Measurements from ENCODE around the gene TRMU. TPM values are rescaled to one million over a fixed set of nuclear protein-coding genes. Genes with fewer than 3 reads are reported as not detected.

Gene TRMU
- polyA plus RNA-seq, 1 donor (not counting 4 experiments of a cell fraction or from before 2014, with no cell fraction given) = 33.6 TPM

DNA sequence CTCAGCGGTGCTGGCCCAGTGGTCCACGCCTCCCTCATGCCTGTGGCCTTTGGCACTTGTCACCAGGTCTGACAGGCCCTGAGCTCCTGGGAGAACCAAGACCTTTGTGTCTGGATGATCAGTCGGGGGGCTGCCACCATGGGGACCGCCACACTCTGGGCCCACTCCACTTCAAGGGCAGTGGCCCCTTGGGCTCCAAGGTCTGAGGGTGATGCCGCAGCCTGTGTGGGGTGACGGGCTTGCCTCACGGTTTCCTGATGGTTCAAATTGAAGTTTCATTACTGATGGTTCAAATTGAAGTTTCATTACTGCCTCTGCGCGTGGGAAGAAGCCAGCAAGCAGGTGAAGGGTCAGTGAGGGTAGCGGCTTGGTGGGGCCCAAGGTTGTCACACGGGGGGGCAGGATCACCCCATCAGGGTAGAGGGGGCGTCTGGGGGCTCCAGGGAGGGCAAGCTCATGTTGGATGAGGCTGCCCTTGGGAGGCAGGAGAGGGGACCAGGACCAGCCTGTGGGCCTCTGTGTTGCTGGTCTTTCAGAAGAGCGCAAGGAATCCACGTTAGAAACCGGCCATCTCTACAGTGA, 27.5 kb downstream of the TRMU start:
- no peak overlapping the region for H3K9ac ChIP-seq (ENCODE audit: control insufficient read depth, extremely low read depth, insufficient read depth, low read length)
- H3K9me1 ChIP-seq (ENCODE audit: control insufficient read depth, extremely low read depth, insufficient read depth, low read length) = no peaks in the 10 kb centered on the region
- H3K4me3 ChIP-seq (ENCODE audit: control insufficient read depth in 2 of 3, extremely low read depth in 1 of 3, insufficient read depth in 2 of 3, low read depth in 1 of 3, low read length in 3 of 3) = no peak overlapping the region
- no peaks in the 10 kb centered on the region for H3K27me3 ChIP-seq (ENCODE audit: control insufficient read depth, extremely low read depth, insufficient read depth, low read length)
- H3K27ac ChIP-seq (ENCODE audit: control insufficient read depth, insufficient read depth, low read length) = no peak overlapping the region
- peaks cover 20 to 35% of the 10 kb centered on the region in 2 experiments for H3K36me3 ChIP-seq (ENCODE audit: control insufficient read depth in 2 of 2, extremely low read depth in 1 of 2, insufficient read depth in 2 of 2, low read length in 2 of 2)
- no peak overlapping the region for H3K4me2 ChIP-seq (ENCODE audit: control insufficient read depth, extremely low read depth, insufficient read depth, low read depth, low read length)
- peaks cover 3% of the 10 kb centered on the region for H3K4me1 ChIP-seq (ENCODE audit: control insufficient read depth, extremely low read depth, insufficient read depth, low read length)
- no peak for DNase-seq (ENCODE audit: low read depth, low spot score)
- H3K79me2 ChIP-seq (ENCODE audit: control insufficient read depth, insufficient read depth, low read length) = no peaks in the 10 kb centered on the region
- H3K9me3 ChIP-seq (ENCODE audit: control insufficient read depth, low read depth, low read length) = no peaks in the 10 kb centered on the region
- H2AFZ ChIP-seq (ENCODE audit: control insufficient read depth, low read length) = no peak overlapping the region
- dilution Hi-C loops (cut with MboI; ENCODE audit: extremely low pct_ligation_motif_present, low sequenced_read_pairs) = no loop called here
- no peak for FAIRE-seq
- no peak for TF ChIP-seq EZH2 (IDR thresholded peaks at IDR 0.05; ENCODE audit: low read length)
- H4K20me1 ChIP-seq (ENCODE audit: control insufficient read depth, extremely low read depth, insufficient read depth, low read length) = peaks cover 6% of the 10 kb centered on the region

GRCh38 chr22:46363611-46364321, 28.3 kb downstream of the TRMU start:
- TF ChIP-seq EZH2 (IDR thresholded peaks at IDR 0.05; ENCODE audit: low read length) (no peak), CTCF (optimal IDR thresholded peaks at IDR 0.05 in 1 of 3, IDR thresholded peaks at IDR 0.05 in 1 of 3, conservative IDR thresholded peaks at IDR 0.05 in 1 of 3; ENCODE audit: extremely low read depth in 1 of 3, insufficient read depth in 2 of 3, low read length in 3 of 3) (no peak)
- Histone ChIP-seq H3K4me1 (ENCODE audit: control insufficient read depth, extremely low read depth, insufficient read depth, low read length) (peaks cover 3% of the 10 kb centered on the region), H3K79me2 (ENCODE audit: control insufficient read depth, insufficient read depth, low read length) (no peaks in the 10 kb centered on the region), H3K9me1 (ENCODE audit: control insufficient read depth, extremely low read depth, insufficient read depth, low read length) (no peaks in the 10 kb centered on the region), H3K9me3 (ENCODE audit: control insufficient read depth, low read depth, low read length) (no peaks in the 10 kb centered on the region), H3K4me3 (ENCODE audit: control insufficient read depth in 2 of 3, extremely low read depth in 1 of 3, insufficient read depth in 2 of 3, low read depth in 1 of 3, low read length in 3 of 3) (no peak overlapping the region), H4K20me1 (ENCODE audit: control insufficient read depth, extremely low read depth, insufficient read depth, low read length) (peaks cover 7% of the 10 kb centered on the region), H3K27ac (ENCODE audit: control insufficient read depth, insufficient read depth, low read length) (no peak overlapping the region), H3K36me3 (ENCODE audit: control insufficient read depth in 2 of 2, extremely low read depth in 1 of 2, insufficient read depth in 2 of 2, low read length in 2 of 2) (peaks cover 20 to 32% of the 10 kb centered on the region in 2 experiments), H2AFZ (ENCODE audit: control insufficient read depth, low read length) (no peak overlapping the region), H3K27me3 (ENCODE audit: control insufficient read depth, extremely low read depth, insufficient read depth, low read length) (no peaks in the 10 kb centered on the region), H3K4me2 (ENCODE audit: control insufficient read depth, extremely low read depth, insufficient read depth, low read depth, low read length) (no peak overlapping the region), H3K9ac (ENCODE audit: control insufficient read depth, extremely low read depth, insufficient read depth, low read length) (no peak overlapping the region)
- dilution Hi-C loops (cut with MboI; ENCODE audit: extremely low pct_ligation_motif_present, low sequenced_read_pairs) = no loop called here
- no peak for DNase-seq (ENCODE audit: low read depth, low spot score)
- no peak for FAIRE-seq

All from keratinocyte (primary cell).